DOHH2 (cell line): Measurements from ENCODE around the gene R3HDM4.

Source experiments
- CTCF ChIP-seq: fragments of 200-600 bp; sonication (generic); IDR thresholded peaks from one replicate; pipeline ENCODE4 v1.5.1; 2014; ENCODE audit warnings: antibody characterized with exemption, mild to moderate bottlenecking, low read depth, low read length; ENCODE audit not compliant: poor library complexity, severe bottlenecking
- EZH2phosphoT487 ChIP-seq: fragments of 200-600 bp; sonication (generic); IDR thresholded peaks from 2 replicates; pipeline ENCODE4 v1.6.1; 2017; ENCODE audit warnings: borderline replicate concordance, mild to moderate bottlenecking, antibody characterized with exemption, low read length, moderate library complexity, mixed read lengths

- TF ChIP-seq CTCF (no peak), EZH2phosphoT487 (no peak)
These were observed 57.4 kb downstream of the R3HDM4 start for GRCh38 chr19:855566-856120.
